Measurements from ENCODE around the gene TBC1D1. TPM values are rescaled to one million over a fixed set of nuclear protein-coding genes. Genes with fewer than 3 reads are reported as not detected.

Gene TBC1D1
- total and polyA plus RNA-seq, 10 donors = 49.3 to 142 (median 95.5) TPM

DNA sequence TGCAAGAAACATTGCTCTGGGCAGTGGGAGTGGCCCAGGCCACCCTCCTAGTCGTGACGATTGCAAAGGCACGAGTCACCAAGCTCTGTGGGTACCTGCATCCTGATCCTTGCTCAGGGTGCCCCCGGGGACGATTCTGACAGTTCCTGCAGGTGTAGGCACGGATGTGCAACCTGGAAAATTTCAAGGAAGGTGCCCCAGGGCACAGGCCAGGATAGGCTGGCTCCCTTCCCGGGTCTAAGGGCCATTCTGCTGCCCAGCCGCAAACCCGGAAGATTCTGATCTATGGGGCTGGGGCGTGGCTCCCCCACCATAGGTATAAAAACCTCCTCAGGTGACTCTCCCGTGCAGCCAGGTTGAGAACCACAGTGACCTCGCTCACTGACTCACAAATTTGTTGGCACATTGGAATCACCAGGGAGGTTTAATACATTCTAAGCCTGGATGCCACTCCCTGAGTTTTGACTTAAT is 297.8 kb downstream of the TBC1D1 start:
- peaks cover 0 to 25% (median 3%) of the 10 kb centered on the region in 6 donors for H3K4me1 ChIP-seq
- no peak overlapping the region for H3K27ac ChIP-seq

More for the DNA sequence above, 297.8 kb downstream of the TBC1D1 start:
- H3K9me3 ChIP-seq = no peaks in the 10 kb centered on the region
- TF ChIP-seq POLR2AphosphoS5 (IDR thresholded peaks at IDR 0.05) (no peak), POLR2A (IDR thresholded peaks at IDR 0.05) (no peak)
- TF ChIP-seq, protein P1, sequence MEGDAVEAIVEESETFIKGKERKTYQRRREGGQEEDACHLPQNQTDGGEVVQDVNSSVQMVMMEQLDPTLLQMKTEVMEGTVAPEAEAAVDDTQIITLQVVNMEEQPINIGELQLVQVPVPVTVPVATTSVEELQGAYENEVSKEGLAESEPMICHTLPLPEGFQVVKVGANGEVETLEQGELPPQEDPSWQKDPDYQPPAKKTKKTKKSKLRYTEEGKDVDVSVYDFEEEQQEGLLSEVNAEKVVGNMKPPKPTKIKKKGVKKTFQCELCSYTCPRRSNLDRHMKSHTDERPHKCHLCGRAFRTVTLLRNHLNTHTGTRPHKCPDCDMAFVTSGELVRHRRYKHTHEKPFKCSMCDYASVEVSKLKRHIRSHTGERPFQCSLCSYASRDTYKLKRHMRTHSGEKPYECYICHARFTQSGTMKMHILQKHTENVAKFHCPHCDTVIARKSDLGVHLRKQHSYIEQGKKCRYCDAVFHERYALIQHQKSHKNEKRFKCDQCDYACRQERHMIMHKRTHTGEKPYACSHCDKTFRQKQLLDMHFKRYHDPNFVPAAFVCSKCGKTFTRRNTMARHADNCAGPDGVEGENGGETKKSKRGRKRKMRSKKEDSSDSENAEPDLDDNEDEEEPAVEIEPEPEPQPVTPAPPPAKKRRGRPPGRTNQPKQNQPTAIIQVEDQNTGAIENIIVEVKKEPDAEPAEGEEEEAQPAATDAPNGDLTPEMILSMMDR (IDR thresholded peaks at IDR 0.05 in 8 of 11, conservative IDR thresholded peaks at IDR 0.05 in 3 of 11) = no peak
- intact Hi-C loops (cut with DNase I; ENCODE audit: low total_unique reads) = loop anchor here (10.0 kb wide), 1 partner anchor 126 kb away; no protein-coding TSS in a partner anchor
- 72 to 83% (median 79%) methylated on average over 9 to 12 of the region's 12 CpGs for WGBS, 5 donors
- no peak for DNase-seq
- no peaks in the 10 kb centered on the region for H3K27me3 ChIP-seq (replicated peaks in 1 of 7)
- no peak overlapping the region for H3K4me3 ChIP-seq
- no peaks in the 10 kb centered on the region for H3K36me3 ChIP-seq

Other genes starting within 250 kb of the TBC1D1 start
- 10 to 100 TPM; 30.0 to 70.4 (median 46.9) TPM for gene RELL1, start 204.7 kb upstream of the TBC1D1 start, total RNA-seq
- 1 to 10 TPM in 1 of 3 donors, under 1 TPM in 2; 0.59 to 1.8 (median 0.64) TPM for gene RELL1, start 204.7 kb upstream of the TBC1D1 start, polyA plus RNA-seq
- 10 to 100 TPM; 24.6 to 43.7 (median 30.1) TPM for gene PGM2, start 64.4 kb upstream of the TBC1D1 start, total RNA-seq
- gene PGM2, start 64.4 kb upstream of the TBC1D1 start, polyA plus RNA-seq = 1 to 10 TPM; 5.4 to 9.5 (median 7.6) TPM
- gene PTTG2, start 69.3 kb downstream of the TBC1D1 start, total RNA-seq = 1 to 10 TPM; 2.3 to 7.5 (median 4.5) TPM
- 1 to 10 TPM in 1 of 3 donors, under 1 TPM in 2; 0.53 to 1.2 (median 0.83) TPM for gene PTTG2, start 69.3 kb downstream of the TBC1D1 start, polyA plus RNA-seq

Data from spleen (tissue), 11 donors.